NCI-H82 (cell line): ENCODE data around the gene RAPGEF3.

Experiments used
- DNase-seq: peaks from one replicate; lab custom pipeline; 2025; lab: John Stamatoyannopoulos, UW

RAPGEF3 gene

GRCh38 chr12:47742253-47742825 lies 16.3 kb downstream of the RAPGEF3 start:
- DNase-seq: peak; percentile 67

- no peak for DNase-seq
Observed at GRCh38 chr12:47741340-47741703, 17.4 kb downstream of the RAPGEF3 start.

- no peak for DNase-seq
Observed at GRCh38 chr12:47740606-47741339, 17.9 kb downstream of the RAPGEF3 start.

GRCh38 chr12:47739979-47740378 lies 18.7 kb downstream of the RAPGEF3 start:
- no peak for DNase-seq

- DNase-seq: no peak
Observed at GRCh38 chr12:47739297-47739696, 19.4 kb downstream of the RAPGEF3 start.

- DNase-seq: no peak
Observed at GRCh38 chr12:47737936-47738594, 20.6 kb downstream of the RAPGEF3 start.

GRCh38 chr12:47736877-47737676 lies 21.6 kb downstream of the RAPGEF3 start:
- DNase-seq: peak; percentile 27

GRCh38 chr12:47736216-47736615 lies 22.5 kb downstream of the RAPGEF3 start:
- no peak for DNase-seq

- DNase-seq: no peak
Observed at GRCh38 chr12:47735649-47736048, 23.0 kb downstream of the RAPGEF3 start.

GRCh38 chr12:47734725-47735480 lies 23.8 kb downstream of the RAPGEF3 start:
- peak; percentile 21 for DNase-seq

GRCh38 chr12:47733142-47733541 lies 25.5 kb downstream of the RAPGEF3 start:
- no peak for DNase-seq

GRCh38 chr12:47732504-47732903 lies 26.2 kb downstream of the RAPGEF3 start:
- DNase-seq: no peak

GRCh38 chr12:47731723-47732122 lies 27.0 kb downstream of the RAPGEF3 start:
- DNase-seq: no peak

GRCh38 chr12:47730341-47730744 lies 28.3 kb downstream of the RAPGEF3 start:
- no peak for DNase-seq

- no peak for DNase-seq
Observed at GRCh38 chr12:47729233-47729632, 29.4 kb downstream of the RAPGEF3 start.

GRCh38 chr12:47725893-47726292 lies 32.8 kb downstream of the RAPGEF3 start:
- no peak for DNase-seq

- DNase-seq: no peak
Observed at GRCh38 chr12:47725091-47725772, 33.4 kb downstream of the RAPGEF3 start, which contains the start of gene ENDOU. ENDOU (minus strand) TSS chr12:47725490; CDS start chr12:47725413, 77 bp downstream.

GRCh38 chr12:47722941-47723631 lies 35.6 kb downstream of the RAPGEF3 start:
- DNase-seq: no peak

GRCh38 chr12:47722136-47722834 lies 36.4 kb downstream of the RAPGEF3 start:
- no peak for DNase-seq
